Measurements from ENCODE around the gene PHLDA3. TPM values are rescaled to one million over a fixed set of nuclear protein-coding genes. Genes with fewer than 3 reads are reported as not detected.

The PHLDA3 gene
- total RNA-seq, 2 donors from 2014 or later = 9.6 to 15.8 TPM

DNA sequence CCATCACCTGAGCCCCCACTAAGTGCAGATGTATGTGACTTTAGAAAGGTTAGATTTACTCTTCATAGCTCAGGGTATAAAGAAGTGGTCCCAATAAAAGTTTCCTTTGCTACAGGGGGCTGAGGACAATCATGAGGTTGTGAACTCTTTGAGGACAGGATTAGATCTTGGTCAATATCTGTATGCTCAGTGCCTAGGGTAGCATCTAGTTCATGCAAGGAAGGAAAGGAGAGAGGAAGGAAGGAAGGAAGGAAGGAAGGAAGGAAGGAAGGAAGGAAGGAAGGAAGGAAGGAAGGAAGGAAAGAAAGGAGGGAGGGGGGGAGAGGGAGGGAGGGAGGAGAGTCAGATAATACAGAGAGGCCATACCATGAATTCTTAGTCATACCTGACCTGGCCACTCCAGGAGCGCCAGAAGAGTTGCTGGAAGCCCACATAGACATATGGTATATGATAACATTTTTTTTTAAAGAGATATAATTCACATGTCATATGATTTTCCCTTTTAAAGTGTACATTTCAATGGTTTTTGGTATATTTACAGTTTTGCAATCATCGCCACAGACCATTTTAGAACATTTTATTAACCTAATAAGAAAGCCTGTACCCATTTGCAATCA lies 47.6 kb upstream of the PHLDA3 start:
- Mint-ChIP-seq H3K4me1 (peaks cover 33% of the 10 kb centered on the region), H3K27ac (no peak overlapping the region), H3K36me3 (ENCODE audit: low read depth) (no peaks in the 10 kb centered on the region), H3K4me3 (no peak overlapping the region), H3K27me3 (ENCODE audit: insufficient read depth) (no peaks in the 10 kb centered on the region), H3K9me3 (no peaks in the 10 kb centered on the region)
- H3K27me3 ChIP-seq (ENCODE audit: control insufficient read depth, insufficient read depth, low read length, poor library complexity, severe bottlenecking) = no peaks in the 10 kb centered on the region
- no peaks in the 10 kb centered on the region for H3K36me3 ChIP-seq (ENCODE audit: control insufficient read depth, insufficient read depth, low read length)
- H3K27ac ChIP-seq (ENCODE audit: low read depth, low read length) = no peak overlapping the region
- H3K9me3 ChIP-seq (ENCODE audit: control insufficient read depth, low read length) = no peaks in the 10 kb centered on the region
- 95 to 100% methylated on average over 1 of the region's 2 CpGs for WGBS, 2 experiments (ENCODE audit: insufficient coverage in 1 of 2, insufficient read length in 1 of 2)
- DNase-seq = no peak
- no peak overlapping the region for H3K9ac ChIP-seq (ENCODE audit: extremely low read depth, low read length, poor library complexity, severe bottlenecking)
- peaks cover 25% of the 10 kb centered on the region for H3K4me1 ChIP-seq (ENCODE audit: control insufficient read depth, insufficient read depth, low read length)
- H3K4me3 ChIP-seq (ENCODE audit: low read length) = no peak overlapping the region
- TF ChIP-seq, protein P1, sequence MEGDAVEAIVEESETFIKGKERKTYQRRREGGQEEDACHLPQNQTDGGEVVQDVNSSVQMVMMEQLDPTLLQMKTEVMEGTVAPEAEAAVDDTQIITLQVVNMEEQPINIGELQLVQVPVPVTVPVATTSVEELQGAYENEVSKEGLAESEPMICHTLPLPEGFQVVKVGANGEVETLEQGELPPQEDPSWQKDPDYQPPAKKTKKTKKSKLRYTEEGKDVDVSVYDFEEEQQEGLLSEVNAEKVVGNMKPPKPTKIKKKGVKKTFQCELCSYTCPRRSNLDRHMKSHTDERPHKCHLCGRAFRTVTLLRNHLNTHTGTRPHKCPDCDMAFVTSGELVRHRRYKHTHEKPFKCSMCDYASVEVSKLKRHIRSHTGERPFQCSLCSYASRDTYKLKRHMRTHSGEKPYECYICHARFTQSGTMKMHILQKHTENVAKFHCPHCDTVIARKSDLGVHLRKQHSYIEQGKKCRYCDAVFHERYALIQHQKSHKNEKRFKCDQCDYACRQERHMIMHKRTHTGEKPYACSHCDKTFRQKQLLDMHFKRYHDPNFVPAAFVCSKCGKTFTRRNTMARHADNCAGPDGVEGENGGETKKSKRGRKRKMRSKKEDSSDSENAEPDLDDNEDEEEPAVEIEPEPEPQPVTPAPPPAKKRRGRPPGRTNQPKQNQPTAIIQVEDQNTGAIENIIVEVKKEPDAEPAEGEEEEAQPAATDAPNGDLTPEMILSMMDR (conservative IDR thresholded peaks at IDR 0.05) = no peak

DNA sequence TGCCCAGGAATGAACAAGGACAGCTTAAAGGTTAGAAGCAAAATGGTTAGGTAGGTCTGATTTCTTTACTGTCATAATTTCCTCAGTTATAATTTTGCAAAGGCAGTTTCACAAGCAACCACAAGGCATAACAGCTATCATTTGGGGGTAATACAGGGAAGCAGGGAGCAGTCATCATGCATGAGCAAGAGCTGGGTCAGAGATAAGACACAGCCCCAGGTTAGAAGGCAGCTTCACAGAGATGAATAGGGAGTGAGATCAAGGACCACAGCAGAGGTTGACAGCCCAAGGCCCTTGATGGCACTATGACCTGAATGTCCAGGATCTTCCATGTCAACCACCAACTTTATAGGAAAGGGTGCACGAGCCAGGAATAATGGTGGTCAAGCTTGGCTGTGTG lies 46.9 kb upstream of the PHLDA3 start:
- Mint-ChIP-seq H3K4me3 (no peak overlapping the region), H3K27me3 (ENCODE audit: insufficient read depth) (no peaks in the 10 kb centered on the region), H3K9me3 (no peaks in the 10 kb centered on the region), H3K27ac (no peak overlapping the region), H3K36me3 (ENCODE audit: low read depth) (no peaks in the 10 kb centered on the region), H3K4me1 (peaks cover 35% of the 10 kb centered on the region)
- Histone ChIP-seq H3K36me3 (ENCODE audit: control insufficient read depth, insufficient read depth, low read length) (no peaks in the 10 kb centered on the region), H3K4me3 (ENCODE audit: low read length) (no peak overlapping the region), H3K27me3 (ENCODE audit: control insufficient read depth, insufficient read depth, low read length, poor library complexity, severe bottlenecking) (no peaks in the 10 kb centered on the region), H3K9ac (ENCODE audit: extremely low read depth, low read length, poor library complexity, severe bottlenecking) (no peak overlapping the region), H3K9me3 (ENCODE audit: control insufficient read depth, low read length) (no peaks in the 10 kb centered on the region), H3K27ac (ENCODE audit: low read depth, low read length) (no peak overlapping the region), H3K4me1 (ENCODE audit: control insufficient read depth, insufficient read depth, low read length) (peaks cover 28% of the 10 kb centered on the region)
- no peak for DNase-seq
- 92% methylated on average over 1 of the region's 1 CpG; no CpG with 5 or more reads in 1 of the 2 experiments for WGBS, 2 experiments (ENCODE audit: insufficient coverage in 1 of 2, insufficient read length in 1 of 2)
- TF ChIP-seq, protein P1 (conservative IDR thresholded peaks at IDR 0.05) = no peak

DNA sequence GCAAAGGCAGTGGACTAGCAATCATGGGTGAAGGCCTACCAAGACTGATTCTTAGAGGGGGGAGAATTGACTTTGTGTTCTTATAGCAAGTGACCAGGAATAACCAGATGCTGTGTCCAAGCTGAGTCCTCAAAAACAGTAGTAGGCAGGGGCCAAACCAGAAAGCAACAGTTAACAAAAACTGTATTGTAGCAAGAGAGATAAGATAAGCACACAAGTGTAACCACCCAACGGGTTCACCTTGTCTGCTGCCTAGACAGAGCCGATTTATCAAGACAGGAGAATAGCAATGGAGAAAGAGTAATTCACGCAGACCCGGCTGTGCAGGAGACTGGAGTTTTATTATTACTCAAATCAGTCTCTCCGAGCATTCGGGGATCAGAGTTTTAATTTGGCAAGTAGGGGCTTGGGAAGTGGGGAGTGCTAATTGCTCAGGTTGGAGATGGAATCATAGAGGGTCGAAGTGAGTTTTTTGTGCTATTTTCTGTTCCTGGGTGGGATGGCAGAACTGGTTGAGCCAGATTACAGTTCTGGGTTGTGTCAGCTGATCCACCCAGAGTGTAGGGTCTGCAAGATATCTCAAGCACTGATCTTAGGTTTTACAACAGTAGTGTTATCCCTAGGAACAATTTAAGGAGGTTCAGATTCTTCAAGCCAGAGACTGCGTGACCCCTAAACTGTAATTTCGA lies 46.2 kb upstream of the PHLDA3 start:
- Mint-ChIP-seq H3K9me3 (no peaks in the 10 kb centered on the region), H3K36me3 (ENCODE audit: low read depth) (no peaks in the 10 kb centered on the region), H3K27me3 (ENCODE audit: insufficient read depth) (no peaks in the 10 kb centered on the region), H3K4me3 (no peak overlapping the region), H3K27ac (no peak overlapping the region), H3K4me1 (peaks cover 35% of the 10 kb centered on the region)
- Histone ChIP-seq H3K4me1 (ENCODE audit: control insufficient read depth, insufficient read depth, low read length) (peaks cover 28% of the 10 kb centered on the region), H3K27me3 (ENCODE audit: control insufficient read depth, insufficient read depth, low read length, poor library complexity, severe bottlenecking) (no peaks in the 10 kb centered on the region), H3K9ac (ENCODE audit: extremely low read depth, low read length, poor library complexity, severe bottlenecking) (no peak overlapping the region), H3K9me3 (ENCODE audit: control insufficient read depth, low read length) (no peaks in the 10 kb centered on the region), H3K36me3 (ENCODE audit: control insufficient read depth, insufficient read depth, low read length) (no peaks in the 10 kb centered on the region), H3K4me3 (ENCODE audit: low read length) (no peak overlapping the region), H3K27ac (ENCODE audit: low read depth, low read length) (no peak overlapping the region)
- WGBS, 2 experiments (ENCODE audit: insufficient coverage in 1 of 2, insufficient read length in 1 of 2) = 89 to 93% methylated on average over 9 of the region's 9 CpGs
- no peak for DNase-seq
- TF ChIP-seq, protein P1 (conservative IDR thresholded peaks at IDR 0.05) = no peak

Measured in endodermal cell (in vitro differentiated cells).